ENCODE data around the gene PPP1R3G. TPM values are rescaled to one million over a fixed set of nuclear protein-coding genes. Genes with fewer than 3 reads are reported as not detected.

PPP1R3G gene
- total and polyA plus RNA-seq, 2 of the 4 experiments (the other 2 are of a cell fraction): 0.10 to 0.18 TPM

DNA sequence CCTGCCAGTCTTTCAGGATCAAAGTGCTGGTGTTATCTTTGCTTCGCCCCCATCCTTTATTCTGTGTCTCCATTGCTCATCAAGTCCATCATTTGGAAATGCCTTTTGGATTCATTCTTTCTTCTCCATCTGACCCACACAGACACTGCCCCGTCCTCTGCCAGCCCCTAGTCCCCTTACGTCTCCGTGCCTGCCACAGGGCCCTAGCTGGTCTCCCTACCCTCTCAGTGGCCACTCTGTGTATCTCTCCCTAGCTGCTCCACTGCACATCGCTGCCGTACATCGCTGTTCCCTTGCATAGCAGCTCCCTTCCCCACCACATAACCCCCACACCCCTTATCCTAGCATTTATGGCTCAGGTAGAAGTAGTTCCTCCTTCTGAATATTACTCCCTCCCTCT, 15.7 kb downstream of the PPP1R3G start:
- Histone ChIP-seq H4K91ac (ENCODE audit: insufficient read depth, low read depth, low read length) (no peak overlapping the region), H4K5ac (ENCODE audit: low read depth, low read length) (no peak overlapping the region), H3K4me2 (ENCODE audit: low read depth, low read length) (no peak overlapping the region), H3K14ac (replicated peaks; ENCODE audit: low read depth, low read length) (no peak overlapping the region), H3K9ac (ENCODE audit: low read depth, low read length) (no peak overlapping the region), H3K36me3 (ENCODE audit: control insufficient read depth, insufficient read depth, low read length) (no peaks in the 10 kb centered on the region), H3K23ac (ENCODE audit: low read depth, low read length) (no peak overlapping the region), H3K79me1 (ENCODE audit: low read depth in 1 of 2, low read length in 2 of 2) (no peaks in the 10 kb centered on the region), H2AK9ac (replicated peaks; ENCODE audit: low read depth, low read length, poor library complexity) (no peak overlapping the region), H4K8ac (ENCODE audit: low read depth in 2 of 2, low read length in 2 of 2) (no peak overlapping the region), H2BK15ac (ENCODE audit: low read depth, low read length) (no peak overlapping the region), H2BK20ac (ENCODE audit: low read depth, low read length) (no peak overlapping the region), H2BK120ac (ENCODE audit: low read depth, low read length) (no peak overlapping the region), H3K27me3 (ENCODE audit: control insufficient read depth, insufficient read depth, low read length) (peaks cover 26% of the 10 kb centered on the region), H3K4ac (ENCODE audit: low read depth, low read length) (no peak overlapping the region), H3K4me1 (ENCODE audit: control insufficient read depth, insufficient read depth, low read length) (0 out of 2 replicates have a peak, but pooled peaks cover 2% of the 10 kb centered on the region), H3K4me3 (ENCODE audit: insufficient read depth, low read depth, low read length) (no peak overlapping the region), H3K18ac (ENCODE audit: low read depth, low read length) (no peak overlapping the region), H3K27ac (ENCODE audit: insufficient read depth, low read length) (no peak overlapping the region), H3K9me3 (ENCODE audit: control insufficient read depth, insufficient read depth, low read length) (no peaks in the 10 kb centered on the region), H4K20me1 (ENCODE audit: insufficient read depth, low read length) (peaks cover 3% of the 10 kb centered on the region; the same call in 1 of the 2 replicates), H2BK5ac (ENCODE audit: low read depth, low read length, poor library complexity, severe bottlenecking) (no peak overlapping the region), H2AFZ (replicated peaks; ENCODE audit: low read length, poor library complexity) (no peak overlapping the region), H3K56ac (ENCODE audit: extremely low read depth, insufficient read depth, low read length) (no peak overlapping the region), H3K9me1 (ENCODE audit: insufficient read depth, low read length) (no peaks in the 10 kb centered on the region), H2AK5ac (ENCODE audit: low read depth, low read length) (no peak overlapping the region)
- 80% methylated on average over 1 of the region's 7 CpGs; no CpG with 5 or more reads in 1 of the 2 experiments for WGBS, 2 experiments (ENCODE audit: extremely low coverage in 2 of 2, insufficient read length in 1 of 2)
- ATAC-seq (ENCODE audit: low read depth): no peak
- BruUV-seq (replicated peaks): no TSS peak
- TF ChIP-seq, protein P1, sequence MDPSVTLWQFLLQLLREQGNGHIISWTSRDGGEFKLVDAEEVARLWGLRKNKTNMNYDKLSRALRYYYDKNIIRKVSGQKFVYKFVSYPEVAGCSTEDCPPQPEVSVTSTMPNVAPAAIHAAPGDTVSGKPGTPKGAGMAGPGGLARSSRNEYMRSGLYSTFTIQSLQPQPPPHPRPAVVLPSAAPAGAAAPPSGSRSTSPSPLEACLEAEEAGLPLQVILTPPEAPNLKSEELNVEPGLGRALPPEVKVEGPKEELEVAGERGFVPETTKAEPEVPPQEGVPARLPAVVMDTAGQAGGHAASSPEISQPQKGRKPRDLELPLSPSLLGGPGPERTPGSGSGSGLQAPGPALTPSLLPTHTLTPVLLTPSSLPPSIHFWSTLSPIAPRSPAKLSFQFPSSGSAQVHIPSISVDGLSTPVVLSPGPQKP (IDR thresholded peaks at IDR 0.05; ENCODE audit: borderline replicate concordance, low read depth, low read length): no peak
- dilution Hi-C loops (cut with HindIII; ENCODE audit: low sequenced_read_pairs, unreplicated experiment): no loop called here
- intact Hi-C loops (cut with micrococcal nuclease): no loop called here
- ChIA-PET CTCF (no interaction called here), POLR2A (ENCODE audit: unreplicated experiment) (no interaction called here)
- no peak for DNase-seq
- in situ Hi-C loops (cut with MboI; ENCODE audit: low sequenced_read_pairs): no loop called here

All from IMR-90 (cell line).